Measurements from ENCODE around the gene RABGAP1L. TPM values are rescaled to one million over a fixed set of nuclear protein-coding genes. Genes with fewer than 3 reads are reported as not detected.

The RABGAP1L gene
- total and polyA plus RNA-seq, 2 of the 8 experiments (the other 6 are each of a cell fraction or from before 2014, with no cell fraction given): 33.3 to 156 TPM

- H2BK12ac ChIP-seq (ENCODE audit: low read depth, low read length): no peak overlapping the region
- CTCF ChIA-PET (ENCODE audit: partially characterized antibody): interaction anchor here (0.8 to 1.5 kb wide), 4 partner anchors 24 to 166 kb away, joined by 3 to 4 read pairs (median 4); no protein-coding TSS in a partner anchor
- H3K4me3 ChIP-seq (ENCODE audit: extremely low read depth in 1 of 4, insufficient read depth in 2 of 4, low read depth in 3 of 4, low read length in 4 of 4): no peak overlapping the region
- no peak overlapping the region for H2BK20ac ChIP-seq (ENCODE audit: low read length)
- H3K36me3 ChIP-seq (ENCODE audit: control insufficient read depth in 2 of 4, insufficient read depth in 4 of 4, low read length in 3 of 4): no peaks in the 10 kb centered on the region
- no peak for FAIRE-seq
- no peak overlapping the region for H3K4ac ChIP-seq (replicated peaks; ENCODE audit: insufficient read length, low read depth, low read length)
- no peak overlapping the region for H2BK5ac ChIP-seq (ENCODE audit: low read depth, low read length)
- H3K18ac ChIP-seq (ENCODE audit: extremely low read depth, low read length): no peak overlapping the region
- H3K23ac ChIP-seq (ENCODE audit: insufficient read length): no peak overlapping the region
- no peak overlapping the region for H3K4me2 ChIP-seq (ENCODE audit: insufficient read depth in 1 of 2, low read depth in 2 of 2, low read length in 2 of 2)
- POLR2A ChIA-PET (ENCODE audit: partially characterized antibody): interaction anchor here (1.3 kb wide), 1 partner anchor 19 kb away, joined by 4 read pairs; no protein-coding TSS in a partner anchor
- no peak overlapping the region for H3K9ac ChIP-seq (replicated peaks in 1 of 4; ENCODE audit: extremely low read depth in 1 of 4, low read depth in 3 of 4, low read length in 3 of 4)
- H3K79me2 ChIP-seq (ENCODE audit: control insufficient read depth in 1 of 2, insufficient read depth in 2 of 2, low read length in 2 of 2): no peaks in the 10 kb centered on the region
- no peak overlapping the region for H4K5ac ChIP-seq (ENCODE audit: insufficient read length, low read depth, low read length)
- no peak overlapping the region for H3K27ac ChIP-seq (ENCODE audit: low read depth, low read length)
- H2AFZ ChIP-seq (ENCODE audit: low read length): no peak overlapping the region
- no peaks in the 10 kb centered on the region for H3K9me3 ChIP-seq (ENCODE audit: insufficient read depth in 2 of 2, low read depth in 1 of 2, low read length in 1 of 2)
- no peaks in the 10 kb centered on the region for H4K20me1 ChIP-seq (replicated peaks in 1 of 2; ENCODE audit: control insufficient read depth in 1 of 2, insufficient read depth in 2 of 2, low read length in 2 of 2)
- no peak overlapping the region for H3K14ac ChIP-seq (ENCODE audit: insufficient read length)
- H2BK120ac ChIP-seq (replicated peaks; ENCODE audit: low read depth, low read length): no peak overlapping the region
- H3K79me1 ChIP-seq (ENCODE audit: low read depth, low read length): no peaks in the 10 kb centered on the region
- peaks cover 0 to 2% (median under 1%) of the 10 kb centered on the region in 4 experiments; a peak in 2 of 7 replicates for H3K4me1 ChIP-seq (replicated peaks in 1 of 4; ENCODE audit: control insufficient read depth in 3 of 4, insufficient read depth in 4 of 4, low read length in 3 of 4)
- H4K8ac ChIP-seq (ENCODE audit: extremely low read depth, insufficient read depth, low read length): no peak overlapping the region
- H4K91ac ChIP-seq (replicated peaks; ENCODE audit: insufficient read length, low read length): no peak overlapping the region
- H2BK15ac ChIP-seq (ENCODE audit: low read length): no peak overlapping the region
- WGBS, 2 experiments (ENCODE audit: extremely low coverage in 1 of 2, insufficient coverage in 1 of 2, insufficient read length in 1 of 2, insufficient replicate concordance in 2 of 2, low coverage in 1 of 2, low lambda C conversion rate in 2 of 2, missing lambda C conversion rate in 1 of 2): 100% methylated on average over 1 of the region's 1 CpG; no CpG with 5 or more reads in 1 of the 2 experiments
- DNase-seq (ENCODE audit: low read depth in 1 of 2, low spot score in 2 of 2): no peak
- no peaks in the 10 kb centered on the region for H3K27me3 ChIP-seq (replicated peaks in 1 of 4; ENCODE audit: control insufficient read depth in 3 of 4, extremely low read depth in 1 of 4, insufficient read depth in 3 of 4, low read length in 3 of 4)
- H3K23me2 ChIP-seq (ENCODE audit: low read depth, low read length): no peaks in the 10 kb centered on the region
- H2AK5ac ChIP-seq (ENCODE audit: low read depth, low read length): no peak overlapping the region
- H3K56ac ChIP-seq (replicated peaks; ENCODE audit: insufficient read length, low read depth, low read length): no peak overlapping the region
- TF ChIP-seq CTBP2 (IDR thresholded peaks at IDR 0.05; ENCODE audit: borderline replicate concordance, insufficient read depth, insufficient read length, low read length) (no peak), ASH2L (IDR thresholded peaks at IDR 0.05; ENCODE audit: low read length) (no peak), HDAC6 (IDR thresholded peaks at IDR 0.05; ENCODE audit: low read depth, low read length) (no peak), SIN3A (conservative IDR thresholded peaks at IDR 0.05 in 1 of 2, IDR thresholded peaks at IDR 0.05 in 1 of 2; ENCODE audit: low read depth in 1 of 2, low read length in 2 of 2) (no peak), RBBP5 (IDR thresholded peaks at IDR 0.05; ENCODE audit: borderline replicate concordance, low read depth, low read length) (no peak), SIRT6 (IDR thresholded peaks at IDR 0.05; ENCODE audit: low read length) (no peak), KDM5A (IDR thresholded peaks at IDR 0.05; ENCODE audit: low read length) (no peak), EP300 (IDR thresholded peaks at IDR 0.05; ENCODE audit: borderline replicate concordance in 1 of 2, low read depth in 2 of 2, low read length in 2 of 2) (no peak), CHD2 (IDR thresholded peaks at IDR 0.05; ENCODE audit: low read length) (no peak), TEAD4 (IDR thresholded peaks at IDR 0.05; ENCODE audit: low read depth, low read length) (no peak), KDM4A (IDR thresholded peaks at IDR 0.05; ENCODE audit: low read depth, low read length, severe bottlenecking) (no peak), BRCA1 (IDR thresholded peaks at IDR 0.05; ENCODE audit: low read depth, low read length) (no peak), CBX5 (IDR thresholded peaks at IDR 0.05; ENCODE audit: low read depth, low read length) (no peak)
Observed at GRCh38 chr1:174818951-174819350, 659.6 kb downstream of the RABGAP1L start.

Measured in H1 (cell line).